ENCODE data around the gene CCDC57. TPM values are rescaled to one million over a fixed set of nuclear protein-coding genes. Genes with fewer than 3 reads are reported as not detected.

CCDC57 gene
- total RNA-seq, 2 experiments from 2014 or later, result 59.5 to 65.1 TPM

DNA sequence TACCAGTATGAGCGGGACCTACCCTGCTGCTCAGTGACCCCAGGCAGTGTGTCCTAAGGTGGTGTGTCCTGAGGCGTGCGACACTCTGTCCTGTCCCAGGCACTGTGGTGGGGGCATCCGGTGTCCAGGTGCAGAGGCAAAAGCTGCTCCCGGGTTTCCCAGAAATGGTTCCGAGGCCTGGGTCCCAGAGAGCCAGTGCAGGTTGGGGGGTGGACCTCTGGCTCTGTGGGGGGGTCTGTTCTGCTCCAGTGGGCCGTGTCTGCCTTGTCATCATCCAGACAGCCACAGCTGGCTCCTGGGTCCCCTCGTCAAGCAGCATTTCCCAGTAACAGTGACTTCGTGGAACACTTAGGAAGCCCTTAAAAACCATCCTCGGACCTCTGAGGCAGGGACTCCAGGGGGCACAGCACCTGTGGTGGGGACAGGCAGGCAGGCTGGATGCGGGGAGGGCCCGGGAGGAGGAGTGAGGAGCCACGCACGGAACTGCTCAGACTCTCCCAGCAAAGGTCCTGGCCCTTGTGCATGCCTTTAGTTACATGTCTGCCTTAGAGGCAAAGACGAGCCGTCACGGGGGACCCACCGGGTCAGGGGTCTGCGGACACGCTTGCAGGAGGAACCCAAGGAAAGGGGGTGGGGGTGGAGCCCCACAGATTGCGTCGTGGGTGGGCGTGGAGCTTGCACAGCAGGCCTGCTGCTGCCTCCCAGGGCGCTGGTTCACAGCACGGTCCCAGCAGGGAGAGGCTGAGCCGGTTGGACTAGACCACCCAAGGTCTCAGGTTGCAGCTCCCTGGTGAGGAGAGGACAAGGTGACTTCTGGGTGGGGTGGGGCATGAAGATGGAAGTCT, 21.8 kb upstream of the CCDC57 start:
- no peak for DNase-seq
- Mint-ChIP-seq H3K27ac (no peak overlapping the region), H3K4me3 (no peak overlapping the region), H3K9me3 (no peaks in the 10 kb centered on the region), H3K36me3 (peaks cover 9% of the 10 kb centered on the region), H3K4me1 (peaks cover 18% of the 10 kb centered on the region), H3K27me3 (no peaks in the 10 kb centered on the region)

DNA sequence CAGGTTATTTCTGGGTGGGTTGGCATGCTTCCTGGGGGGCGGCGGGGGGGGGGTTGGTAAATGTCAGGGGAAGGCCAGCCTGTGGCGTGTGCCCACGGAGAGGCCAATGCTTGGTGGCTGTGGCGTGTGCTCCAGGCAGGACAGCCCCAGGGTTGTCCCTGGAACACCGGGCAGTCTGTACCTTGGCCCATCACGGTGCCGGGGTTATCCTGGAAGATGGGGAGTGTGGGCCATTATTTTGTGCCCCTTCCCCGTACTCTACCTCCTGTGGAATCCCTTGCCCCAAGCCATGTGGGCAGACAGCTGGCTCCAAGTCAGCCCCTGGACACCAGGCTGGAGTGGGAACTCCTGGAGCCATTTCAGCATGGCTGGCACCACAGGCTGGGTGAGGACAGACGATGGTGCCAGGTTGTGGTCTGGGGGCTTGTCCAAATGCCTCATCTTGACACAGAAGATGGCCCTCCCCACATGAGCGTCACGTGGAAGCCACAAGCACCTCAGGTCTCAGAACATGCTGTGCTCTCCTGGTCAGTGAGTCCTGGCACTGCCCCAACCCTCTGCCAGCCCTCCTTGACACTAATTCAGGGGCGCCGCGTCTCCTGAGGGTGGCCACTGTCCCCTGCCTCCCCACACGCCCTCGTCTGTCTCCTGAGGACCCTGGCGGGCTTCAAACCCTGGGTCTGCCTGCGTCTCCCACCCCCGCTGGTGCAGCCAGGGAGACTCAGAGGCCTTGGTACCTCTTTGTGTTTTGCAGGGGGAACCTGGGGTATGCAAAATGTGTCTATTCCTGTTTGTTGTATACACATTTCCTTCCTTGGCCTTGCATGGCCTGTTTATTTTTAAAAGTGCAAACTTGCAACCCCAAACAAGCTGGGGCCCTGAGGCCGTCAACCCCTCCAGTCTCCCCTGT, 20.5 kb upstream of the CCDC57 start:
- H3K36me3 Mint-ChIP-seq, result peaks cover 6% of the 10 kb centered on the region
- no peaks in the 10 kb centered on the region for H3K27me3 Mint-ChIP-seq
- H3K4me1 Mint-ChIP-seq, result peaks cover 8% of the 10 kb centered on the region
- DNase-seq, result no peak
- H3K9me3 Mint-ChIP-seq, result no peaks in the 10 kb centered on the region
- H3K27ac Mint-ChIP-seq, result no peak overlapping the region
- no peak overlapping the region for H3K4me3 Mint-ChIP-seq

DNA sequence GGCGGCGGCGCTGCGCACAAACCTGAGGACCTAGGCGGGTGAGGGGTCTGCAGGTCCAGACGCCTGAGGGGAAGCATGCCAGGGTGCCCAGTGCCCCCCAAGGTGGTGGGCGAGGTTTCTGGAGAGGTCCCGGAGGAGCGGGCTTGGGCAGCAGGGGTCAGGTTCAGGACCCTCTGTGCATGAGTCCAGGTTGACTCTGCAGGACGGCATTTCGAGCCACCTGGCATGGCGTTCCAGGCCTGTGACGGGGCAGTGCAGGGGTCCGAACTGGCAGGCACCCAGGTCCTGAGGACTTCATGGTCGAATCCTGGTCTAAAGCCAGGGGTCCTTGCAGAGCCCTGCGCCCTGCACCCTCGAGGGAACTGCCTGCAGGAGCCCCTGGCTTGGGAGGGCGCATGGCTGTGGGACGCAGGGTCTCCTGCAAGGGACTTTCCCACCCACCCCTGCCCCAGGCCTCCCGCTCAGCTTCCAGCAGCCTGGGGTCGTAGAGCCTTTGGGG, 19.7 kb upstream of the CCDC57 start:
- Mint-ChIP-seq H3K36me3 (peaks cover 6% of the 10 kb centered on the region), H3K27ac (no peak overlapping the region), H3K4me3 (no peak overlapping the region), H3K27me3 (no peaks in the 10 kb centered on the region), H3K9me3 (no peaks in the 10 kb centered on the region), H3K4me1 (peaks cover 5% of the 10 kb centered on the region)
- no peak for DNase-seq

DNA sequence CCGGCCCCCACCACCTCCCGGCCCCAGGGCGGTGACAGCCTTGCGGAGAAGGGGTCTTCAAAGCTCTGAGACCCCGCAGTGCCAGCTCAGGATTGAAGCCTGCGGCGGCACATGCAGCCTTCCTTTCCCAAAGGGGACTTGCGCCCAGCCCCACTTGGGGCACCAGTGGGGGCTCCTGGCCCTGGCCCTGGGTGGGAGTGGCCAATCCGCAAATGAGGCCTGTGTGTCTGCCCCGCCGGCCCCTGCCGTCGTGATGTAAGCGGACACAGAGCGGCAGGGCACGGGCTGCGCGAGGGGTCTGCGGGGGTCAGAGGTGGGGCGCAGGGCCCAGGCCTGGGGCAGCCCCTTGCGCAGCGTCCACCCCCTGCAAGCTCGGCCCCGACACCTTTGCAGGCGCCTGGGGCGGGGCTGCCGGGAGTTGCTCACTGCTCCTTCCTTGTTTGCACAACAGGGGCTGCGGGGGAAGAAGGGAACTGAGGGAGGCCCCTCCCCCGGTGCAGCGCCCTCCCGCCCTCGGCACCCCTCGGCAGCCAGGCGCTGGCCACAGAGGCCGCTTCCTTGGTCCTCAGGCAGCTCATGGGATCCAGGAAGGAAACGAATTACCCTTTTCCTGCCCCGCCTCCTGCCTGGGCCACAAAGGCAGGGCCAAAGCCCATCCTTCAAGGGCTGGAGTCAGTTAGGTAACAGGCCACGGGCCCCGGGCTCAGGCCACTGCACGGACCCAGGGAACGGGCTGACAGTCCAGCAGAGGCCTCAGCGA, 19.1 kb upstream of the CCDC57 start:
- H3K36me3 Mint-ChIP-seq, result peaks cover 6% of the 10 kb centered on the region
- H3K4me1 Mint-ChIP-seq, result peaks cover 5% of the 10 kb centered on the region
- H3K27ac Mint-ChIP-seq, result no peak overlapping the region
- no peaks in the 10 kb centered on the region for H3K27me3 Mint-ChIP-seq
- no peaks in the 10 kb centered on the region for H3K9me3 Mint-ChIP-seq
- H3K4me3 Mint-ChIP-seq, result no peak overlapping the region
- DNase-seq, result no peak

DNA sequence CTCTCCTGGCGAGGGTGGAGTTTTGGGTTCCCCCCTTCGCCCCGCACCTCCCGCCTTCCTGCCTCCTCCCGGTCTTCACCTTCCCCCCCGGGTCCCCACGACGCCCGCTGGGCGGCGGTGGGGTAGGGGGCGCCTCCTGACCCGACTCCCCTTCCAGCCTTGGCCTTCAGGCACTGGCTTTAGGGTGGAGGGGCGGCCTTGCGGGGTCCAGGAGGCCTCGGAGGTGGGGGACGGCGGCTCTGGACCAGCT, 18.6 kb upstream of the CCDC57 start:
- no peak for DNase-seq
- H3K4me3 Mint-ChIP-seq, result no peak overlapping the region
- peaks cover 6% of the 10 kb centered on the region for H3K36me3 Mint-ChIP-seq
- H3K9me3 Mint-ChIP-seq, result no peaks in the 10 kb centered on the region
- no peaks in the 10 kb centered on the region for H3K27me3 Mint-ChIP-seq
- H3K4me1 Mint-ChIP-seq, result peaks cover 5% of the 10 kb centered on the region
- no peak overlapping the region for H3K27ac Mint-ChIP-seq

DNA sequence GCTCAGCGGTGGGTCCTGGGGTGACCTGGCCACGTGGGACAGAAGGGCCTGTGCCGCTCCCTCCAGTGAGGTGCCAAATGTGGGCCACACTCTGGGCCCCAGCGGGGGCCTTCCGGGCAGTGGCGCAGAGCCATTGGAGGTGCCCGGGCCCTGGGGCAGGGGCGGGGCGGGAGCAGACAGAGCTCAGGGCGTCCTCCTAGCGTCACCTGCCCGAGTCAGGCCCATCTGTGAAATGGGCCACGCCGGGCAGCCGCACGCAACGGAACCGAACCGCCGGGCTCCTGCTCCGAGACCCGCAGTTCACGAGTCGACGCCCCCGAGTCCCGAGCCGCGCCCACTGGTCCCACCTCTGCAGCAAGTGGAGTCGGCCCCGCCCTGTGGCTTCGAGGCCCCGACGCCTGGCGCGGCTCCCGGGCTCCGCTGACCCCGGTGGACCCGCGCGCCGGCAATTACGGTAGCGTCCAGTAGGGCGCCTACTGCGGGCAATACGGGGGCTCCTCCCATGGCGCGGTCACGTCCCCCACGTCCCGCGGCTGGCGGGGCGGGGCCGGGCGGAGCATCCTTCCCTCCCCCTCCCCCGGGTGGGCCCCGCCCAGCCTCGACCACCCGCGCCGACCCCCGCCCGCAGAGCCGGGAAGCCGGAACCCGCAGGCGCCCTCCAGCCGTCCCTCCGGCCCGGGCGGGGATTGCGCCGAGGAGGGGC, 18.1 kb upstream of the CCDC57 start:
- Mint-ChIP-seq H3K27me3 (no peaks in the 10 kb centered on the region), H3K9me3 (no peaks in the 10 kb centered on the region), H3K36me3 (peaks cover 6% of the 10 kb centered on the region), H3K27ac (no peak overlapping the region), H3K4me3 (peak overlapping the region; percentile 87), H3K4me1 (peaks cover 5% of the 10 kb centered on the region)
- peak; percentile 76 for DNase-seq

DNA sequence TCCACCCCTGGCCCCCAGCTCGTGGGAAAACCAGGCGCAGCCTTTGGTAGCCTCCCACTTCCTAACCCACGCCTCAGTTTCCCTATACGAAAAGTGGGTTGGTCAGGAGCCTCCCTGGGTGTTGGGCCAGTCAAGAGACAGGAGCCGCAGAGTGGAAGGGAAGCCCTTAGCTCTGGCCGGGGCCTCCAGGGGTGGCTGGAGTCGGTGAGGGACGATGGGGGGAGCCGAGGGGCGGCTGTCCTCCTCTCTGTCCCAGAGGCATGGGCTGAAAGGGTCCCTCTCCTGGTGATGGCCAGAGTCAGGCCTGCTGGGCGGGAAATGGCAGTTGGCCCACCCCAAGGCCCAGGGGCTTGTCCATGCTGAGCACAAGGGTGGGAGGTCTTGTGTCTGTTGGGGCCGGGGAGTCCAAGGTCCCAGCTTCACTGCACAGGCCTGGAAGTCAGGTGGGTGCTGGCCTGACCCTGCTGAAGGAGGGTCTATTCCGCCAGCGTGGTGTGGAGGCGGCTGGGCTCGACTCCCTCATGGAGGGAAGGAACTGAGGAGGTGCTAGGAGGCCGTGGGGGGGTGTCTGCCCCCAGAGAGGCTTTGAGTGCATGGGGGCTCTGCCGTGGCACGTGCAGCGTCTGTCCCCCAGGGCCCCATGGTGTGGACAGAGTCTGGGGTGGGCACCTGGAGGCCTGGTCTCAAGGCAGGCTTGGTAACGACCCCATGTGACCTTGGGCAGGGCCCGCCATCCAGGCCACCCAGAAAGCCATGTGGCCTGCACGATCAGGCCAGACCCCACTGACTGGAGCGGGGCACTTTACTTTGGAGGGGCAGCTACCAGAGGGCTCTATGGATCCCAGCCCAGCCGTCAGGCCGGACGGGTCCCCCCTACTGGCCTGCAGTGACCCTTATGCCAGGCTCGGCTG, 17.3 kb upstream of the CCDC57 start:
- peak overlapping the region; percentile 72 for H3K27ac Mint-ChIP-seq
- peak overlapping the region; percentile 87 for H3K4me3 Mint-ChIP-seq
- no peaks in the 10 kb centered on the region for H3K9me3 Mint-ChIP-seq
- peaks cover 5% of the 10 kb centered on the region for H3K4me1 Mint-ChIP-seq
- H3K36me3 Mint-ChIP-seq, result peaks cover 6% of the 10 kb centered on the region
- DNase-seq, result no peak
- no peaks in the 10 kb centered on the region for H3K27me3 Mint-ChIP-seq

DNA sequence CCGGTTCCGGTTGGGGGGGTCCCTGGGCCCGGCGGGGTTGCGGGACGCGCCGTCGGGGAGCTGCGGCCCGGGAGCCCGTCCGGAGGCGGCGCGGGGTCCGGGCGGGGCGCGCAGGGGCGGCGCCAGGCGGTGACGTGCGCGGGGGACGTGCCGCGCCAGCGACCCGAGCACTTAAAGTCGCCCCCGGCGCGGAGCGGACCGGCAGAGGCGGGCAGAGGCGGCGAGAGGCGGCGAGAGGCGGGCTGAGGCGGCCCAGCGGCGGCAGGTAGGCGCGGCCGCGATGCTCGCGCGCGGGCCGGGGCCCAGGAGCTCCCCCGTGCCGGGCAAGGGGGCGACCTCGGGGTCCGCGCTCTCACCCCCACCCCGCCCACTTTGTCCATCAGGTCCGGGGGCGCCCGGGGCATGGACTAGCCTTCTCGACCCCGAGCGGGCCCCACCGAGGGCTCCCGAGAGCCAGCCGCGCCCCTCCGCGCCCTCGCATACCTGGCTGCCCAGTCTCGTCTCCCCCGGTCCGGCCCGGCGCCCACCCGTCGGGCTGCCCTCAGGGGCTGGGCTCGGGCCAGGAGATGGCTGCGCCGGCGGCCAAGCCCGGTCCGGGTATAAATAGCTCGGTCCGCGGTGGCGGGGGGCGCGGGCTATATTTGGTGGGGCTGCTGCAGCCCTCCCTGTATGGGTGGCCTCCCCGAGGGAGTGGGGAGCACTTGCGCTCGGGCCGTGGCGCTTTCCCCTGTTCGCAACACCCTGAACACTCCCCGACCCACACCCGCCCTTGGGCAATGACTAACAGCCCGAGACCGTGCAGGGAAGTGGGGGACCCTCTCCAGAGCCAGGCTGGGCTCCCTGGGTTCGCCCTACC, 16.4 kb upstream of the CCDC57 start, which contains the start of gene SLC16A3:
Gene SLC16A3 (plus strand): TSS at position 201 of the 856 bp plus-strand sequence. CDS start 6,967 bp downstream, outside the sequence.
- Mint-ChIP-seq H3K9me3 (no peaks in the 10 kb centered on the region), H3K27me3 (no peaks in the 10 kb centered on the region), H3K4me1 (peaks cover 5% of the 10 kb centered on the region), H3K36me3 (peaks cover 8% of the 10 kb centered on the region), H3K27ac (peak within 1 kb of the TSS; percentile 79), H3K4me3 (peak within 1 kb of the TSS; percentile 87)
- DNase-seq, result peak; percentile 80

DNA sequence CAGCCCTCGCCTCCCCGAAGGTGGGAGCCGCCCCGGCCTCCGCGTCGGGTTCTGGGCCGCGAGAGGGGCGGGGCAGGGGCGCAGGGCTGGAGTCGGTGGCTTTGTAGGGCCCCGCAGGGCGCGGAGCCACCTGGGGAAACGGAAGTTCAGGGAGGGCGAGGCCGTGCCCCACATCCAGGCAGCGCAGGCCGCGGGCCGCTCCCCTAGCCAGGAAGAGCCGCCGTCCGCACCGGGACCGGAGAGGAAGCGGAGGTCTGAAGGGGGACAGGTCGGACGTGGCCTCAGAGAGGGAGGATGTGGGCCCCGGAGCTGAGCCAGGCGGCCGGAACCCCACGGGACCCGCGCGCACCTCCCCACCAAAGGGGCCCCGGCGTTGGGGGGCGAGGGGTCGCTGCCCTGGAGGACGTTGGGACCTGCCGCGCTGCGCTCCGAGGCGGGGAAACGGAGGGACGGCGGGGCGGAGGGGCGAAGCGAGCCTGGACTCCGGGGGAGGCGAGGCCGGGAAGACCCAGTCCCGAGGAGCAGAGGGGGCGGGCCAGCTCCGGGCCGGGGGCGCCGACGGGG, 15.7 kb upstream of the CCDC57 start:
- peak overlapping the region; percentile 82 for H3K4me3 Mint-ChIP-seq
- H3K9me3 Mint-ChIP-seq, result no peaks in the 10 kb centered on the region
- DNase-seq, result peak; percentile 63
- H3K4me1 Mint-ChIP-seq, result peaks cover 5% of the 10 kb centered on the region
- H3K36me3 Mint-ChIP-seq, result peaks cover 8% of the 10 kb centered on the region
- H3K27me3 Mint-ChIP-seq, result no peaks in the 10 kb centered on the region
- peak overlapping the region; percentile 79 for H3K27ac Mint-ChIP-seq

DNA sequence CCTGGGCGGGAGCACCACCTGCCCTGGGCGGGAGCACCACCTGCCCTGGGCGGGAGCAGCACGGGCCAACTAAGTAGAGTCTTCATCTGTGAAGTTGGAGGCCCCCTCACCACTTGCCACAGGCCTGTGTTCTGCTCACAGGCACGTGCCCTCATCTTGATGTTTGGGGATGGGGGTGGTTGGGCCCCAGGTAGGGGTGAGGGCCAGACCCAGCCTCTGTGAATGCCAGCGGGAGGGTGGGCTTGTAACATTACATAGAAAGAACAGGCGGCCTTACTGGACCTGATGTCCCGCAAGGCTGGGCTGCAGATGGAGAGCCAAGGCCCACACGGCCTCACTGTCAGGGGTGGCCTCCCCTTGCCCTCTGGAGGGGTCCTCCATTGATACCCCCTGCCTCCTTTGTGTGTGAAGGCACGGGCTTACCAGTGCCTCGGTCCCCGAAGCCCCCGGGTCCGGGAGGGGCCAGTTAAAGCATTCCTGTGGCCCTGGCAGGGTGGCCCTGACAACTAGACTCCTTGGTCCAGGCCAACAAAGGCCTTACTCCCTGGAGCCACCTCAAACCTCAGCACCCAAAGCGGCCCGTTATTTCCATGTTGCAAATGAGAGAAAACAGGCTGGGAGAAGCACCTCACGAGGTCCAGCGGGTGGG, 15.1 kb upstream of the CCDC57 start:
- H3K27ac Mint-ChIP-seq, result peak overlapping the region; percentile 79
- H3K4me1 Mint-ChIP-seq, result peaks cover 5% of the 10 kb centered on the region
- DNase-seq, result no peak
- H3K27me3 Mint-ChIP-seq, result no peaks in the 10 kb centered on the region
- peaks cover 8% of the 10 kb centered on the region for H3K36me3 Mint-ChIP-seq
- peak overlapping the region; percentile 82 for H3K4me3 Mint-ChIP-seq
- H3K9me3 Mint-ChIP-seq, result no peaks in the 10 kb centered on the region

DNA sequence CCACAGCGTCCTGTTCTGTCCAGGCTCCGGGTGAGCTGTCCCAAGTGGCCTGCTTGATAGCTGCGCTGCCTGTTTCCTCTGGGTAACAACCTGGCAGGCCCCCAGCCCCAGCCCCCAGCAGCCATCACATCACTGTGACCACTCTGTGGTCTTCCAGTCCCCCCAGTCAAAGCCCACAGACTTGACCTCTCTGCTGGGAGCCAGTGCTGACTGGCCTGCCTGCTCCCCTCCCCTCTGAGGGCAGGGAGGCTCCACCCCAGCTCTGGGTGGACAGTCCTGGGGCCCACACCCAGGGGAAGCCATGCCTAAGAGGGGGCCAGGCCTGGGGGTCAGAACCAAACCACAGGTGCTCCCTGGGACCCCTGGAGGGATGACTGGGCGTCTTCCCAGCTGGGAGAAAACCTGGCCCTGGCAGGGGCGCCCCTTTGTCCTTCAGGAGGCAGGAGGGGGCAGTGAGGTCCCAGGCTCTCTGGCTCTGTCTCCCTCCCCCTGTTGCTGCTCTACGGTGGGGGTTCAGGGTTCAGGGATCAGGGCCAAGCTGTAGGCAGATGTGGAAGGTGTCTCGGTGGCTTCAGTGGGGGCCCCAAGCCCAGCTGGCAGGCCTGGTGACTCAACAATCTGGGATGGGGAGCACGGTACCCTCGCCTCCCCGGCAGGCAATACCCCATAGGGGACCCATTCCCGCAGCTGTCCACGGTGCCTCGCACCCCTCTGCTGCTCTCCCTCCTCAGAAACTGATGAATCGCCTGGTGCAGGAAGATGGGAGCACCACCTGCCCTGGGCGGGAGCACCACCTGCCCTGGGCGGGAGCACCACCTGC, 14.4 kb upstream of the CCDC57 start:
- Mint-ChIP-seq H3K4me3 (peak overlapping the region; percentile 40), H3K36me3 (peaks cover 8% of the 10 kb centered on the region), H3K9me3 (no peaks in the 10 kb centered on the region), H3K4me1 (peaks cover 5% of the 10 kb centered on the region), H3K27ac (no peak overlapping the region), H3K27me3 (no peaks in the 10 kb centered on the region)
- DNase-seq, result no peak

Data from activated naive CD8-positive, alpha-beta T cell treated with anti-CD3 and anti-CD28 coated beads for 36 hours (primary cell).